C4-2B (cell line): Measurements from ENCODE around the gene DNAH1.

Source experiments
- ZFX ChIP-seq: fragments of 450-650 bp; IDR thresholded peaks from 2 replicates; pipeline ENCODE4 v1.6.1; 2017
- TF ChIP-seq, protein P1 (sequence below): fragments of 450-650 bp; conservative IDR thresholded peaks from 2 replicates; pipeline ENCODE4 v1.5.1; 2017; ENCODE audit warnings: mild to moderate bottlenecking

DNA sequence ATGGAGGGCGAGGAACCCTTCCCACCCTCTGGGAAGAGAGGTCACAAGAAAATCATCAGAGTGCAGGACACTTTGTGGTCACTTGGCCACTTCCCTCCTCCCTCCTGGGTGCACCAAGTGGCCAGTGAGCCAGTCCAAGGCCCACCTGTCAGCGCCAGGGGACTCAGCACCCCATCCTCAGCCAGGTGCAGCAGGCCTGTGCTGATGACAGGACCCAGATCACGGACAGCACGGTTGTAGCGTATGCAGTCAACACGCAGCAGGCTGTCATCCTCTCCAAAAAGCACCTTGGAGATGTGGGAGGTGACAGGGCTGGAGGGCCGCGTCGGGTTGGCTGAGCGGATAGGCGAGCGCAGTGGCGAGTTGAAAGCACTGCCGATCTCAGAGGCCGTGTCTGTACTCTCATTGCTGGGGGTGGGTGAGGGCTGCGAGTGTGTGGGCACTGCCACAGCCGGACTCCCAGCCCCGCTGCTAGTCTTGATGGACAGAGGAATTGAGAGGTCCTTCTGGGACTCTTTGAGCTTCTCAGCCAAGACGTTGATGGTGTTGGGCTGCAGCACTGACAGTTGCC is 87.2 kb downstream of the DNAH1 start:
- TF ChIP-seq, protein P1, sequence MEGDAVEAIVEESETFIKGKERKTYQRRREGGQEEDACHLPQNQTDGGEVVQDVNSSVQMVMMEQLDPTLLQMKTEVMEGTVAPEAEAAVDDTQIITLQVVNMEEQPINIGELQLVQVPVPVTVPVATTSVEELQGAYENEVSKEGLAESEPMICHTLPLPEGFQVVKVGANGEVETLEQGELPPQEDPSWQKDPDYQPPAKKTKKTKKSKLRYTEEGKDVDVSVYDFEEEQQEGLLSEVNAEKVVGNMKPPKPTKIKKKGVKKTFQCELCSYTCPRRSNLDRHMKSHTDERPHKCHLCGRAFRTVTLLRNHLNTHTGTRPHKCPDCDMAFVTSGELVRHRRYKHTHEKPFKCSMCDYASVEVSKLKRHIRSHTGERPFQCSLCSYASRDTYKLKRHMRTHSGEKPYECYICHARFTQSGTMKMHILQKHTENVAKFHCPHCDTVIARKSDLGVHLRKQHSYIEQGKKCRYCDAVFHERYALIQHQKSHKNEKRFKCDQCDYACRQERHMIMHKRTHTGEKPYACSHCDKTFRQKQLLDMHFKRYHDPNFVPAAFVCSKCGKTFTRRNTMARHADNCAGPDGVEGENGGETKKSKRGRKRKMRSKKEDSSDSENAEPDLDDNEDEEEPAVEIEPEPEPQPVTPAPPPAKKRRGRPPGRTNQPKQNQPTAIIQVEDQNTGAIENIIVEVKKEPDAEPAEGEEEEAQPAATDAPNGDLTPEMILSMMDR = no peak
- TF ChIP-seq ZFX = no peak
